ENCODE results near the gene ZBP1. TPM values are rescaled to one million over a fixed set of nuclear protein-coding genes. Genes with fewer than 3 reads are reported as not detected.

ZBP1 gene
- total RNA-seq, 4 donors from 2014 or later = 0.57 to 1.0 (median 0.88) TPM; not detected in 1

- TF ChIP-seq, protein P1, sequence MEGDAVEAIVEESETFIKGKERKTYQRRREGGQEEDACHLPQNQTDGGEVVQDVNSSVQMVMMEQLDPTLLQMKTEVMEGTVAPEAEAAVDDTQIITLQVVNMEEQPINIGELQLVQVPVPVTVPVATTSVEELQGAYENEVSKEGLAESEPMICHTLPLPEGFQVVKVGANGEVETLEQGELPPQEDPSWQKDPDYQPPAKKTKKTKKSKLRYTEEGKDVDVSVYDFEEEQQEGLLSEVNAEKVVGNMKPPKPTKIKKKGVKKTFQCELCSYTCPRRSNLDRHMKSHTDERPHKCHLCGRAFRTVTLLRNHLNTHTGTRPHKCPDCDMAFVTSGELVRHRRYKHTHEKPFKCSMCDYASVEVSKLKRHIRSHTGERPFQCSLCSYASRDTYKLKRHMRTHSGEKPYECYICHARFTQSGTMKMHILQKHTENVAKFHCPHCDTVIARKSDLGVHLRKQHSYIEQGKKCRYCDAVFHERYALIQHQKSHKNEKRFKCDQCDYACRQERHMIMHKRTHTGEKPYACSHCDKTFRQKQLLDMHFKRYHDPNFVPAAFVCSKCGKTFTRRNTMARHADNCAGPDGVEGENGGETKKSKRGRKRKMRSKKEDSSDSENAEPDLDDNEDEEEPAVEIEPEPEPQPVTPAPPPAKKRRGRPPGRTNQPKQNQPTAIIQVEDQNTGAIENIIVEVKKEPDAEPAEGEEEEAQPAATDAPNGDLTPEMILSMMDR (IDR thresholded peaks at IDR 0.05; ENCODE audit: low read depth) = no peak
These were observed 27.9 kb upstream of the ZBP1 start for GRCh38 chr20:57647933-57648785.

DNA sequence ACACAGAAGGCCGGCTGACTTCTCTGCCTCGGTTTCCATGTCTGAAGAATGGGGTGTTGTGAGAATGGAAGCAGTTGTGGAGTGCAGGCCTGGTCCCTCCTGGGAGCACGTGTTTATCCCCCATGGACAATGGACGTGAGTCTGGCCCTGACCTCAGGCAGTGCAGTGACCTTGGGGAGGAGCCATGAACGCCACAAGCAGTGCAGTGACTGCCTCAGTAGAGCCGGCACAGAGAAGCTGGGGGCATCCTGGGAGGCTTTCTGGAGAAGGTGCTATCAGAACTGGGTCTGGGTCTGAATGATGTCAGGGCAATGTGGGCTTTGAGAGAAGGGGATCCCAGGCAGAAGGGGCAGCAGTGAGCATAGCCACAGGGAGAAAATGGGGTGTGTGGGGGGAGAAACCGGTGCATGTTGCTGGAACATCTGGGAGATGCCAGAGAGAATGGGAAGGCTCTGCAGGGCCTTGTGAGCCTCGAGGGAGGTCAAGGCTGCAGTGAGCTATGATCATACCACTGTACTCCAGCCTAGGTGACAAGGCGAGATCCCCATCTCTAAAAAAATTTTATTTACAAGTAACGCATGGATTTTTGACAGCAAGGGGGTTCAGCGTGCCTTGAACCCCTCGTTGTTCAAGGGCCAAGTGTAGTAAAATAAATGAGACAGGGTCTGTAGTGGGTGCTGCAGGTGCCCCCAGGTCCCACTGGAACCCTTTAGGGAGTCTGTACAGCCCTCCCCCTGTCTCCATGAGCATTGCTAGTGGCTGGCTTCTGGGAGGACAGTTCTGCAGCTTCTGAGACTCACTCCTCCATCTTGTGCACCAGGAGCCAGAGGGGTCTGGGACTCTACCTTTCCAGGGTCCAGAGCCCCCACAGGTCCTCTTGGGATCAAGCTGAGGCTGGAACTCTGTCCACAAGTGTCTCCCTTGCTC, 27.0 kb upstream of the ZBP1 start:
- TF ChIP-seq, protein P1 (IDR thresholded peaks at IDR 0.05; ENCODE audit: low read depth) = no peak

DNA sequence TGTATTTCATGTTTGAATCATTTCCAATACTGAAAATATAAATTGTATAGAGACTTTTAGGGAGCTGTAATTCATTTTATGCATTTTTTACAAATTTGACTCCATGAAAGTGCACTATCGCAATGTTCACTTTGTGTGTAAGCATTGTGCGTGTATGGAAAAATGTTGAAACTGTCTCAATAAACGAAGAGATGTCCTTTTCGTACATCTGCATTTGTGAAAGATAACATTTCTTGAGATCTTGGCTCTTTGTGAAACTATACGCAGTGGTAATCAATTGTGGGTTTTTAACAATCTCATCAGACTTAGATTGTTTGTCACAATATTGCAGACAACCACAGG, 18.6 kb upstream of the ZBP1 start:
- TF ChIP-seq, protein P1 (IDR thresholded peaks at IDR 0.05; ENCODE audit: low read depth) = no peak

DNA sequence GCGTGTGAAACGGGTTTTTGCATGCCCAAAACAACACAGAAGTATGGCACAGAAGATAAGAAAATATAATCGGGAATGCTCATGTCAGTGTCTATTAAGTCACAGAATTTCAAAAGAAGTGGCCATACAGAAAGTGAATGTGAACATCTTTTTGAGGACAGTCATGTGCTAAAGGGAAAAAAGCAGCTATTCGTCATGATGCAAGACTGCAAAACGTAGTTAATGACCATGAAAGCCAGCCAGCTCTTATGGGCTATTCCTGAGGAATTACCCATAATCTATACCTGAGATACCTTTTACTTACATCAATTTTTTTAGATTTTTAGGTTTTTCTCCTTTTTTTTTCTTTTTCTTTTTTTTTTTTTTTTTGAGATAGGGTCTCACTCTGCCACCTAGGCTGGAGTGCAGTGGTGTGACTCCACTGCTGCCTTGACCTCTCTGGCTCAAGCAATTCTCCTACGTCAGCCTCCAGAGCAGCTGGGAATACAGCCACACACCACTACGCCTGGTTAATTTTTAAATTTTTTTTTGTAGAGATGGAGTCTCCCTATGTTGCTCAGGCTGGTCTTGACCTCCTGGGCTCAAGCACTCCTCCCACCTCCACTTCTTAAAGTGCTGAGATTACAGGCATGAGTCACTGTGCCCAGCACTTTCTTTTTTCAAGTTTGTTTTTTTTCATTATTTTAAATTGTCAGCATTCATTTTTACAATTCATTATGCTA, 18.1 kb upstream of the ZBP1 start:
- TF ChIP-seq, protein P1 (IDR thresholded peaks at IDR 0.05; ENCODE audit: low read depth) = no peak

GRCh38 chr20:57633945-57634491, 13.8 kb upstream of the ZBP1 start:
- TF ChIP-seq, protein P1 (IDR thresholded peaks at IDR 0.05; ENCODE audit: low read depth) = no peak

DNA sequence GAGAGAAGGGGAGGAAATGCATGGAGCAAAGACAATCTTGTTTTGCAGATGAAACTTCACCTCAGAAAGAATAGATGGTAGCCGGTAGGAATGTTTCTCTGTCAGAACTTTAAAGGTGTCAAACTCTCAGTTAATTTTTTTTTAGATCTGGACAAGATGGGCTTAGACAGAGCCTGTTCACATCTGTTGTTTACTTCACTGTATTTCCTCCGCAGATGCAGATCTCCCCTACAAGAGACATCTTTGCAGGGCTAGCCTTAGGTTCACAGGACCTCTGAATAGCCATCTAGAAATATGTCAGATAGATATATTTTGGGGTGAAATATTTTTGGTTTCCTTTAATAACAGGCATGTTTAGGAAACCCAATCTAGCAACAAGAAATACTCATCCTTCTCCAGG, 12.1 kb upstream of the ZBP1 start:
- TF ChIP-seq, protein P1 (IDR thresholded peaks at IDR 0.05; ENCODE audit: low read depth) = no peak
